ENCODE results near the gene PARD3B. TPM values are rescaled to one million over a fixed set of nuclear protein-coding genes. Genes with fewer than 3 reads are reported as not detected.

PARD3B gene
- total RNA-seq, 1 experiment from 2014 or later: 3.6 TPM

DNA sequence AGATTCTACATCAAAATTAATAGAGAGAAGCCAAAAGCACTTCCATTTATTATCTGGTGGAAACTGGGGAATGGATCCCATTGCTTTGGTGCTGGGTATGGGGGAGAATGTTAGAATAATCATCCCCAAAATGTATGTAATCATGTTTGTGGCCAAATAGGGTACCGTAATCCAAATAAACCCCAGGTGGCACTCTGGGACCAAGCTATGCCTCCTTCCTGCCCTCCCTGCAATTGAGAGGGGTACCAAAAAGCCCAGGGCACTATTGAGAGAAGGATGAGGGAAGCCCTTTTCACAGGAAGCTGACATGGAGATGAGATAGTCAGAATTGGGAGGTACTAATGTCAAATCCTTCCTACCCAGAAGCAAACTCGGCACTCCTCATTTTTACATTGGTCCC is 1051.3 kb downstream of the PARD3B start:
- H3K27me3 ChIP-seq (ENCODE audit: control insufficient read depth, insufficient read depth, low read length): no peaks in the 10 kb centered on the region
- no peak for DNase-seq (ENCODE audit: low read depth, low spot score)
- in situ Hi-C loops (cut with HindIII; ENCODE audit: low pct_unique_long_range_greater_than_20kb, low sequenced_read_pairs) (no loop called here), intact Hi-C loops (cut with micrococcal nuclease; ENCODE audit: unreplicated experiment) (no loop called here)
- H3K4me3 ChIP-seq (ENCODE audit: low read depth in 2 of 2, low read length in 2 of 2): no peak overlapping the region
- ATAC-seq: no peak
- no peak for TF ChIP-seq POLR2AphosphoS5 (IDR thresholded peaks at IDR 0.05; ENCODE audit: low read depth, low read length)
- TF ChIP-seq, protein P1, sequence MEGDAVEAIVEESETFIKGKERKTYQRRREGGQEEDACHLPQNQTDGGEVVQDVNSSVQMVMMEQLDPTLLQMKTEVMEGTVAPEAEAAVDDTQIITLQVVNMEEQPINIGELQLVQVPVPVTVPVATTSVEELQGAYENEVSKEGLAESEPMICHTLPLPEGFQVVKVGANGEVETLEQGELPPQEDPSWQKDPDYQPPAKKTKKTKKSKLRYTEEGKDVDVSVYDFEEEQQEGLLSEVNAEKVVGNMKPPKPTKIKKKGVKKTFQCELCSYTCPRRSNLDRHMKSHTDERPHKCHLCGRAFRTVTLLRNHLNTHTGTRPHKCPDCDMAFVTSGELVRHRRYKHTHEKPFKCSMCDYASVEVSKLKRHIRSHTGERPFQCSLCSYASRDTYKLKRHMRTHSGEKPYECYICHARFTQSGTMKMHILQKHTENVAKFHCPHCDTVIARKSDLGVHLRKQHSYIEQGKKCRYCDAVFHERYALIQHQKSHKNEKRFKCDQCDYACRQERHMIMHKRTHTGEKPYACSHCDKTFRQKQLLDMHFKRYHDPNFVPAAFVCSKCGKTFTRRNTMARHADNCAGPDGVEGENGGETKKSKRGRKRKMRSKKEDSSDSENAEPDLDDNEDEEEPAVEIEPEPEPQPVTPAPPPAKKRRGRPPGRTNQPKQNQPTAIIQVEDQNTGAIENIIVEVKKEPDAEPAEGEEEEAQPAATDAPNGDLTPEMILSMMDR (IDR thresholded peaks at IDR 0.05): 0 out of 2 replicates have a peak, but pooled peaks have one; percentile 4
- no peaks in the 10 kb centered on the region for H3K4me1 ChIP-seq (ENCODE audit: control insufficient read depth, insufficient read depth, low read length)
- ChIA-PET CTCF (no interaction called here), POLR2A (interaction anchor here (0.7 kb wide), 1 partner anchor 934 kb away, joined by 4 read pairs; no protein-coding TSS in a partner anchor)
- H3K9me3 ChIP-seq (ENCODE audit: control insufficient read depth, insufficient read depth, low read depth, low read length): no peaks in the 10 kb centered on the region
- no TSS peak for BruUV-seq (replicated peaks)
- H3K36me3 ChIP-seq (ENCODE audit: control insufficient read depth, insufficient read depth, low read length): no peaks in the 10 kb centered on the region
- H3K27ac ChIP-seq (ENCODE audit: low read length): no peak overlapping the region

DNA sequence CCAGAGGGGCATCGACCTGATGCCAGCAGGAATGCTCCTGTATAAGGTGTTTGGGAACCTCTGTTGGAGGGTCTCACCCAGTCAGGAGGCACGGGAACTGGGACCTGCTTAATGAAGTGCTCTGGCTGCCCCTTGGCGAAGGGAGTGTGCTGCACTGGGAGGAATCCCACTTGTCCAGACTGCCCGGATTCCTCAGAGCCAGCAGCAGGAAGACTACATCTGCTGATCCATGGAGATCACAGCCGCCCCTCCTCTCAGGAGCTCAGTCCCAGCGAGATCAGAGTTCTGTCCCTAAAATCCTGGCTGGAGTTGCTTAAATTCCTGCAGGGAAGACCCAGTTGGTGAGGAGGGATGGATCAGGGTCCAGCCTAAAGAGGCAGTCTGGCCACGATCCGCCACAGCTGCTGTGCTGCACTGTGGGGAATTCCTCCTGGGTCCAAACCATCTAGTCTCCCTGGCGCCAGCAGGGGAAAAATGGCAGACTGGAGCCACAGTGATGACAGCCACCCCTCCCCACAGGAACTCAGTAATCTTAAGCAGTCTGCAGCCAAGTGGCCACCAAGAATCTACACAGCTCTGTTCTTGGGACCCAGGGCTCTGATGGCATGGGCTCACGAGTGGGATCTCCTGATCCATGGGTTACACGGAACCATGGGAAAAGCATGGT is 1060.5 kb downstream of the PARD3B start:
- ChIA-PET CTCF (no interaction called here), POLR2A (no interaction called here)
- intact Hi-C loops (cut with micrococcal nuclease; ENCODE audit: unreplicated experiment): no loop called here

More for the DNA sequence above, 1060.5 kb downstream of the PARD3B start:
- ATAC-seq (no peak), DNase-seq (ENCODE audit: low read depth, low spot score) (no peak)
- Histone ChIP-seq H3K36me3 (ENCODE audit: control insufficient read depth, insufficient read depth, low read length) (no peaks in the 10 kb centered on the region), H3K4me3 (ENCODE audit: low read depth in 2 of 2, low read length in 2 of 2) (no peak overlapping the region), H3K27ac (ENCODE audit: low read length) (no peak overlapping the region), H3K9me3 (ENCODE audit: control insufficient read depth, insufficient read depth, low read depth, low read length) (no peaks in the 10 kb centered on the region), H3K4me1 (ENCODE audit: control insufficient read depth, insufficient read depth, low read length) (no peaks in the 10 kb centered on the region), H3K27me3 (ENCODE audit: control insufficient read depth, insufficient read depth, low read length) (peaks cover 4% of the 10 kb centered on the region; the same call in 1 of the 2 replicates)
- in situ Hi-C loops (cut with HindIII; ENCODE audit: low pct_unique_long_range_greater_than_20kb, low sequenced_read_pairs): no loop called here
- TF ChIP-seq, protein P1 (IDR thresholded peaks at IDR 0.05): no peak
- TF ChIP-seq POLR2AphosphoS5 (IDR thresholded peaks at IDR 0.05; ENCODE audit: low read depth, low read length) (no peak), SIN3A (IDR thresholded peaks at IDR 0.05; ENCODE audit: borderline replicate concordance, insufficient read depth, low read depth, low read length) (no peak), TCF7L2 (IDR thresholded peaks at IDR 0.05; ENCODE audit: low read depth, low read length) (no peak)
- TF ChIP-seq, protein P2, sequence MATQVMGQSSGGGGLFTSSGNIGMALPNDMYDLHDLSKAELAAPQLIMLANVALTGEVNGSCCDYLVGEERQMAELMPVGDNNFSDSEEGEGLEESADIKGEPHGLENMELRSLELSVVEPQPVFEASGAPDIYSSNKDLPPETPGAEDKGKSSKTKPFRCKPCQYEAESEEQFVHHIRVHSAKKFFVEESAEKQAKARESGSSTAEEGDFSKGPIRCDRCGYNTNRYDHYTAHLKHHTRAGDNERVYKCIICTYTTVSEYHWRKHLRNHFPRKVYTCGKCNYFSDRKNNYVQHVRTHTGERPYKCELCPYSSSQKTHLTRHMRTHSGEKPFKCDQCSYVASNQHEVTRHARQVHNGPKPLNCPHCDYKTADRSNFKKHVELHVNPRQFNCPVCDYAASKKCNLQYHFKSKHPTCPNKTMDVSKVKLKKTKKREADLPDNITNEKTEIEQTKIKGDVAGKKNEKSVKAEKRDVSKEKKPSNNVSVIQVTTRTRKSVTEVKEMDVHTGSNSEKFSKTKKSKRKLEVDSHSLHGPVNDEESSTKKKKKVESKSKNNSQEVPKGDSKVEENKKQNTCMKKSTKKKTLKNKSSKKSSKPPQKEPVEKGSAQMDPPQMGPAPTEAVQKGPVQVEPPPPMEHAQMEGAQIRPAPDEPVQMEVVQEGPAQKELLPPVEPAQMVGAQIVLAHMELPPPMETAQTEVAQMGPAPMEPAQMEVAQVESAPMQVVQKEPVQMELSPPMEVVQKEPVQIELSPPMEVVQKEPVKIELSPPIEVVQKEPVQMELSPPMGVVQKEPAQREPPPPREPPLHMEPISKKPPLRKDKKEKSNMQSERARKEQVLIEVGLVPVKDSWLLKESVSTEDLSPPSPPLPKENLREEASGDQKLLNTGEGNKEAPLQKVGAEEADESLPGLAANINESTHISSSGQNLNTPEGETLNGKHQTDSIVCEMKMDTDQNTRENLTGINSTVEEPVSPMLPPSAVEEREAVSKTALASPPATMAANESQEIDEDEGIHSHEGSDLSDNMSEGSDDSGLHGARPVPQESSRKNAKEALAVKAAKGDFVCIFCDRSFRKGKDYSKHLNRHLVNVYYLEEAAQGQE (IDR thresholded peaks at IDR 0.05; ENCODE audit: insufficient read depth in 1 of 2, low read depth in 2 of 2, low read length in 1 of 2): no peak
- BruUV-seq (replicated peaks): no TSS peak

All from Panc1 (cell line).